ENCODE measurements around the gene KCNQ2. TPM values are rescaled to one million over a fixed set of nuclear protein-coding genes. Genes with fewer than 3 reads are reported as not detected.

The KCNQ2 gene
- total and polyA plus RNA-seq, 4 donors, result not detected

GRCh38 chr20:63464289-63464635 is 8.2 kb downstream of the KCNQ2 start:
- TF ChIP-seq NR2F2 (IDR thresholded peaks at IDR 0.05), result no peak
- TF ChIP-seq JUND (IDR thresholded peaks at IDR 0.05), result no peak
- TF ChIP-seq HNF4A (conservative IDR thresholded peaks at IDR 0.05), result no peak
- no peak for TF ChIP-seq GABPA (IDR thresholded peaks at IDR 0.05 in 1 of 2, conservative IDR thresholded peaks at IDR 0.05 in 1 of 2)
- no peak for TF ChIP-seq SP1 (IDR thresholded peaks at IDR 0.05)
- no peak for TF ChIP-seq EGR1 (IDR thresholded peaks at IDR 0.05; ENCODE audit: low read depth in 2 of 2)
- no peak for TF ChIP-seq ZBTB33 (IDR thresholded peaks at IDR 0.05)
- TF ChIP-seq RXRA (IDR thresholded peaks at IDR 0.05), result no peak
- TF ChIP-seq REST (IDR thresholded peaks at IDR 0.05), result no peak
- no peak for TF ChIP-seq FOXA1 (IDR thresholded peaks at IDR 0.05)
- TF ChIP-seq MAX (IDR thresholded peaks at IDR 0.05), result no peak
- TF ChIP-seq HNF4G (IDR thresholded peaks at IDR 0.05), result no peak
- no peak for TF ChIP-seq YY1 (IDR thresholded peaks at IDR 0.05)
- no peak for TF ChIP-seq TAF1 (conservative IDR thresholded peaks at IDR 0.05)
- no peak for TF ChIP-seq RAD21 (IDR thresholded peaks at IDR 0.05)
- TF ChIP-seq CTCF (IDR thresholded peaks at IDR 0.05; ENCODE audit: low read depth, low read length, missing input control), result no peak
- no peak for TF ChIP-seq FOXA2 (IDR thresholded peaks at IDR 0.05)
- no peak for TF ChIP-seq ATF3 (IDR thresholded peaks at IDR 0.05)
- H3K27ac ChIP-seq (ENCODE audit: low read depth in 1 of 2, low read length in 2 of 2), result no peak overlapping the region
- no peak for DNase-seq (ENCODE audit: low spot score)
- H3K36me3 ChIP-seq (ENCODE audit: control insufficient read depth in 4 of 4, insufficient read depth in 3 of 4, low read depth in 1 of 4, low read length in 3 of 4), result no peaks in the 10 kb centered on the region
- no peak overlapping the region for H3K9ac ChIP-seq (ENCODE audit: low read depth in 1 of 2, low read length in 2 of 2)
- no peaks in the 10 kb centered on the region for H3K4me1 ChIP-seq (ENCODE audit: control insufficient read depth in 4 of 4, insufficient read depth in 4 of 4, low read length in 3 of 4)
- H3K9me3 ChIP-seq (ENCODE audit: control insufficient read depth in 4 of 4, low read length in 3 of 4), result no peaks in the 10 kb centered on the region
- H3K27me3 ChIP-seq (ENCODE audit: control insufficient read depth in 4 of 4, insufficient read depth in 4 of 4, low read length in 3 of 4), result peaks cover 0 to 11% (median under 1%) of the 10 kb centered on the region in 4 donors
- 78% methylated on average over 12 of the region's 12 CpGs for WGBS
- no peak overlapping the region for H3K4me3 ChIP-seq (ENCODE audit: low read depth in 1 of 3, low read length in 3 of 3)
